IMR-90 (cell line): Measurements from ENCODE around the gene ATP9B. TPM values are rescaled to one million over a fixed set of nuclear protein-coding genes. Genes with fewer than 3 reads are reported as not detected.

Experiments
- ATAC-seq: fragments of 200-7000 bp; cut with Tn5 transposase; 2 replicates; pipeline ENCODE4 v1.9.1; 2020; ENCODE audit warnings: low read depth, mild to moderate bottlenecking, moderate library complexity
- BruUV-seq: library from RNA; stranded (reverse); fragments of 400-500 nt; replicated peaks from 2 replicates; lab custom pipeline; 2021; lab: Mats Ljungman, UMichigan
- CTCF ChIA-PET: fragments of 300-600 bp; formaldehyde crosslinking; extraction: SDS; loops from one replicate; lab custom pipeline; 2021; ENCODE audit warnings: antibody characterized with exemption; lab: Yijun Ruan, JAX
- POLR2A ChIA-PET: fragments of 300-600 bp; sonication (Branson Sonifier 250); formaldehyde crosslinking; loops from one replicate; lab custom pipeline; 2022; ENCODE audit warnings: antibody characterized with exemption; ENCODE audit not compliant: unreplicated experiment; lab: Charles Lee
- DNase-seq: peaks from one replicate; pipeline ENCODE4 v3.0.0; 2013
- H2AFZ ChIP-seq: replicated peaks from 2 replicates; pipeline ENCODE3; 2013; ENCODE audit warnings: low read length, mild to moderate bottlenecking; ENCODE audit not compliant: poor library complexity
- H2AK5ac ChIP-seq: 2 replicates; pipeline ENCODE4 v1.6.1; 2013; ENCODE audit warnings: low read depth, low read length, inconsistent platforms
- H2AK9ac ChIP-seq: replicated peaks from 2 replicates; pipeline ENCODE3; 2013; ENCODE audit warnings: mild to moderate bottlenecking, low read depth, low read length, moderate library complexity; ENCODE audit not compliant: poor library complexity
- H2BK120ac ChIP-seq: 2 replicates; pipeline ENCODE4 v1.6.1; 2013; ENCODE audit warnings: low read depth, low read length, inconsistent platforms
- H2BK15ac ChIP-seq: 3 replicates; pipeline ENCODE4 v1.6.1; 2013; ENCODE audit warnings: low read depth, low read length, inconsistent platforms
- H2BK20ac ChIP-seq: 2 replicates; pipeline ENCODE4 v1.6.1; 2013; ENCODE audit warnings: low read depth, mild to moderate bottlenecking, inconsistent platforms, low read length, moderate library complexity
- H2BK5ac ChIP-seq: 2 replicates; pipeline ENCODE4 v1.6.1; 2013; ENCODE audit warnings: mild to moderate bottlenecking, low read depth, low read length, inconsistent platforms; ENCODE audit not compliant: poor library complexity, severe bottlenecking
- H3K14ac ChIP-seq: replicated peaks from 2 replicates; pipeline ENCODE4 v1.6.1; 2013; ENCODE audit warnings: low read depth, low read length, inconsistent platforms
- H3K18ac ChIP-seq: 2 replicates; pipeline ENCODE4 v1.6.1; 2013; ENCODE audit warnings: low read depth, low read length, control low read depth
- H3K23ac ChIP-seq: 2 replicates; pipeline ENCODE4 v1.6.1; 2013; ENCODE audit warnings: low read depth, low read length, inconsistent platforms
- H3K27ac ChIP-seq: 2 replicates; pipeline ENCODE4 v1.5.1; 2013; ENCODE audit warnings: mild to moderate bottlenecking, control low read depth, low read length; ENCODE audit not compliant: insufficient read depth
- H3K27me3 ChIP-seq: 2 replicates; pipeline ENCODE4 v1.6.1; 2013; ENCODE audit warnings: low read length; ENCODE audit not compliant: control insufficient read depth, insufficient read depth
- H3K36me3 ChIP-seq: 2 replicates; pipeline ENCODE4 v1.6.1; 2013; ENCODE audit warnings: low read length, mixed read lengths; ENCODE audit not compliant: control insufficient read depth, insufficient read depth
- H3K4ac ChIP-seq: 2 replicates; pipeline ENCODE4 v1.6.1; 2013; ENCODE audit warnings: low read depth, low read length, inconsistent platforms
- H3K4me1 ChIP-seq: 2 replicates; pipeline ENCODE4 v1.6.1; 2013; ENCODE audit warnings: low read length, mixed read lengths; ENCODE audit not compliant: control insufficient read depth, insufficient read depth
- H3K4me2 ChIP-seq: 2 replicates; pipeline ENCODE4 v1.6.1; 2013; ENCODE audit warnings: low read depth, mild to moderate bottlenecking, control low read depth, low read length, moderate library complexity
- H3K4me3 ChIP-seq: 2 replicates; pipeline ENCODE4 v1.5.1; 2013; ENCODE audit warnings: low read depth, mild to moderate bottlenecking, control low read depth, low read length, moderate library complexity; ENCODE audit not compliant: insufficient read depth
- H3K56ac ChIP-seq: 2 replicates; pipeline ENCODE4 v1.6.1; 2013; ENCODE audit warnings: low read length, inconsistent platforms; ENCODE audit not compliant: insufficient read depth; ENCODE audit errors: extremely low read depth
- H3K79me1 ChIP-seq, 2 experiments: 2 replicates each; pipeline ENCODE4 v1.6.1; 2013; ENCODE audit warnings: low read length in 2 of 2, inconsistent platforms in 1 of 2, low read depth in 1 of 2
- H3K9ac ChIP-seq: 2 replicates; pipeline ENCODE4 v1.6.1; 2013; ENCODE audit warnings: low read depth, low read length, control low read depth
- H3K9me1 ChIP-seq: 2 replicates; pipeline ENCODE4 v1.6.1; 2013; ENCODE audit warnings: low read length, inconsistent platforms; ENCODE audit not compliant: insufficient read depth
- H3K9me3 ChIP-seq: 2 replicates; pipeline ENCODE4 v1.6.1; 2013; ENCODE audit warnings: low read length; ENCODE audit not compliant: control insufficient read depth, insufficient read depth
- H4K20me1 ChIP-seq: 2 replicates; pipeline ENCODE4 v1.6.1; 2013; ENCODE audit warnings: low read length, inconsistent platforms; ENCODE audit not compliant: insufficient read depth
- H4K5ac ChIP-seq: 2 replicates; pipeline ENCODE4 v1.6.1; 2013; ENCODE audit warnings: mild to moderate bottlenecking, low read depth, low read length, control low read depth
- H4K8ac ChIP-seq, 2 experiments: 2 replicates each; pipeline ENCODE4 v1.6.1; 2013; ENCODE audit warnings: low read depth in 2 of 2, low read length in 2 of 2, control low read depth in 1 of 2, inconsistent platforms in 1 of 2
- H4K91ac ChIP-seq: 2 replicates; pipeline ENCODE4 v1.6.1; 2013; ENCODE audit warnings: low read depth, low read length, inconsistent platforms; ENCODE audit not compliant: insufficient read depth
- BHLHE40 ChIP-seq: fragments of 150-350 bp; IDR thresholded peaks from 2 replicates; pipeline ENCODE4 v1.6.1; 2016; ENCODE audit warnings: mild to moderate bottlenecking, low read depth, low read length
- CEBPB ChIP-seq: IDR thresholded peaks from 2 replicates; pipeline ENCODE4 v1.6.1; 2012; ENCODE audit warnings: low read depth, low read length, improper control_type of control experiment
- CHD1 ChIP-seq: IDR thresholded peaks from 2 replicates; pipeline ENCODE4 v1.6.1; 2012; ENCODE audit warnings: low read depth, low read length, improper control_type of control experiment
- CTCF ChIP-seq: conservative IDR thresholded peaks from 2 replicates; pipeline ENCODE4 v1.5.1; 2012; ENCODE audit warnings: mild to moderate bottlenecking, low read depth, low read length, improper control_type of control experiment
- ELK1 ChIP-seq: fragments of 150-350 bp; IDR thresholded peaks from 2 replicates; pipeline ENCODE4 v1.6.1; 2016; ENCODE audit warnings: low read depth, mild to moderate bottlenecking, low read length, moderate library complexity, borderline replicate concordance
- FOS ChIP-seq: fragments of 150-350 bp; IDR thresholded peaks from 2 replicates; pipeline ENCODE4 v1.6.1; 2016; ENCODE audit warnings: low read depth, low read length
- MAFK ChIP-seq: IDR thresholded peaks from 2 replicates; pipeline ENCODE4 v1.6.1; 2012; ENCODE audit warnings: low read depth, low read length, improper control_type of control experiment
- MAZ ChIP-seq: IDR thresholded peaks from 2 replicates; pipeline ENCODE4 v1.6.1; 2012; ENCODE audit warnings: low read depth, mild to moderate bottlenecking, low read length, improper control_type of control experiment, moderate library complexity, borderline replicate concordance
- MXI1 ChIP-seq: IDR thresholded peaks from 2 replicates; pipeline ENCODE4 v1.6.1; 2012; ENCODE audit warnings: low read depth, mild to moderate bottlenecking, low read length, moderate library complexity, borderline replicate concordance
- NFE2L2 ChIP-seq: fragments of 150-350 bp; IDR thresholded peaks from 2 replicates; pipeline ENCODE4 v1.6.1; 2016; ENCODE audit warnings: low read depth, mild to moderate bottlenecking, low read length
- POLR2A ChIP-seq: IDR thresholded peaks from 2 replicates; pipeline ENCODE4 v1.6.1; 2012; ENCODE audit warnings: mild to moderate bottlenecking, low read depth, low read length
- RAD21 ChIP-seq: IDR thresholded peaks from 2 replicates; pipeline ENCODE4 v1.6.1; 2012; ENCODE audit warnings: low read length, improper control_type of control experiment
- RCOR1 ChIP-seq: IDR thresholded peaks from 2 replicates; pipeline ENCODE4 v1.6.1; 2012; ENCODE audit warnings: mild to moderate bottlenecking, low read length, improper control_type of control experiment; ENCODE audit not compliant: insufficient replicate concordance
- RFX5 ChIP-seq: IDR thresholded peaks from 2 replicates; pipeline ENCODE4 v1.8.0; 2012; ENCODE audit warnings: low read depth, mild to moderate bottlenecking, low read length, moderate library complexity
- SMC3 ChIP-seq: fragments of 150-350 bp; IDR thresholded peaks from 2 replicates; pipeline ENCODE4 v1.6.1; 2016; ENCODE audit warnings: low read depth, mild to moderate bottlenecking, antibody characterized with exemption, low read length, moderate library complexity
- USF2 ChIP-seq: fragments of 150-350 bp; IDR thresholded peaks from 2 replicates; pipeline ENCODE4 v1.6.1; 2017; ENCODE audit warnings: mild to moderate bottlenecking, antibody characterized with exemption, low read length, low read depth
- WGBS, 2 experiments: methylation state at CpG; one replicate each; pipeline versions ENCODE4 v1.1.5 to v1.1.7; 2013; ENCODE audit warnings: missing lambda C conversion rate in 2 of 2; ENCODE audit not compliant: insufficient read length in 1 of 2; ENCODE audit errors: extremely low coverage in 2 of 2; 5-methylcytosine and 5-hydroxymethylcytosine counted together
- dilution Hi-C: fragments of 300-500 bp; cut with HindIII; formaldehyde crosslinking; loops from one replicate; pipeline ENCODE4 v1.14.3; 2018; ENCODE audit warnings: low sequenced_read_pairs; ENCODE audit not compliant: unreplicated experiment
- in situ Hi-C: fragments of 300-500 bp; cut with MboI; formaldehyde crosslinking; loops from 3 replicates; pipeline ENCODE4 v1.14.3; 2019; ENCODE audit warnings: low sequenced_read_pairs, inconsistent platforms, mixed read lengths
- intact Hi-C: fragments of 100-400 bp; cut with micrococcal nuclease; formaldehyde crosslinking; loops from 2 replicates; pipeline ENCODE4 v1.10.0; 2022
- polyA plus RNA-seq, 3 experiments: library from polyadenylated mRNA; depleted of rRNA; stranded (reverse); fragments of >200 nt; gene quantifications; 2 replicates each; pipeline ENCODE4 v1.2.3, GENCODE V29; 2012; ENCODE audit warnings: low replicate concordance in 1 of 3
- total RNA-seq: library from RNA; depleted of rRNA; stranded (reverse); fragments of >200 nt; gene quantifications from 2 replicates; pipeline ENCODE4 v1.2.3, GENCODE V29; 2012

Gene ATP9B
- total and polyA plus RNA-seq, 2 of the 4 experiments (the other 2 are of a cell fraction), result 11.0 to 11.5 TPM

GRCh38 chr18:79191956-79192355 lies 122.8 kb downstream of the ATP9B start:
- no CpG with 5 or more reads among the region's 5 CpGs for WGBS, 2 experiments
- Histone ChIP-seq H3K4me3 (no peak overlapping the region), H2AFZ (no peak overlapping the region), H2AK5ac (no peak overlapping the region), H2BK5ac (no peak overlapping the region), H3K14ac (no peak overlapping the region), H4K8ac (no peak overlapping the region), H3K79me1 (no peaks in the 10 kb centered on the region), H3K56ac (no peak overlapping the region), H3K9me1 (peaks cover 6% of the 10 kb centered on the region), H2BK15ac (no peak overlapping the region), H3K23ac (no peak overlapping the region), H2AK9ac (no peak overlapping the region), H4K91ac (no peak overlapping the region), H3K27ac (no peak overlapping the region), H3K4ac (no peak overlapping the region), H4K20me1 (no peaks in the 10 kb centered on the region), H3K9me3 (no peaks in the 10 kb centered on the region), H3K4me2 (no peak overlapping the region), H2BK120ac (no peak overlapping the region), H3K36me3 (peaks cover 12% of the 10 kb centered on the region), H3K18ac (no peak overlapping the region), H4K5ac (no peak overlapping the region), H3K9ac (no peak overlapping the region), H2BK20ac (no peak overlapping the region), H3K4me1 (no peaks in the 10 kb centered on the region), H3K27me3 (no peaks in the 10 kb centered on the region)
- no TSS peak for BruUV-seq
- dilution Hi-C loops, result no loop called here
- ATAC-seq, result no peak
- in situ Hi-C loops, result no loop called here
- TF ChIP-seq RFX5, result no peak
- TF ChIP-seq MAFK, result no peak
- no peak for TF ChIP-seq POLR2A
- TF ChIP-seq MAZ, result no peak
- no peak for TF ChIP-seq BHLHE40
- no peak for TF ChIP-seq CHD1
- no peak for TF ChIP-seq USF2
- TF ChIP-seq ELK1, result no peak
- TF ChIP-seq MXI1, result no peak
- no peak for TF ChIP-seq NFE2L2
- TF ChIP-seq CTCF, result no peak
- no peak for TF ChIP-seq FOS
- TF ChIP-seq RAD21, result no peak
- no peak for TF ChIP-seq CEBPB
- TF ChIP-seq RCOR1, result no peak
- no peak for TF ChIP-seq SMC3
- CTCF ChIA-PET, result no interaction called here
- DNase-seq, result no peak
- intact Hi-C loops, result no loop called here
- POLR2A ChIA-PET, result interaction anchor here (0.6 kb wide), 1 partner anchor 202 kb away, joined by 3 read pairs; no protein-coding TSS in a partner anchor
